Lung (tissue), 16 donors: ENCODE measurements around the gene WDR33. TPM values are rescaled to one million over a fixed set of nuclear protein-coding genes. Genes with fewer than 3 reads are reported as not detected.
A peak's percentile ranks its signal among the peaks of the same experiment; 100 is the strongest.

ENCODE experiments used
- ATAC-seq: fragments of 200-7000 bp; cut with Tn5 transposase; one replicate; pipeline ENCODE4 v1.9.1; 2020; ENCODE audit warnings: moderate number of reproducible peaks; ENCODE audit not compliant: insufficient read depth, low FRiP score
- DNase-seq, 3 donors: peaks; one replicate each; pipeline ENCODE4 v3.0.0-alpha.2; 2013 to 2017
- H3K27ac ChIP-seq, 2 donors: one replicate each; pipeline ENCODE4 v1.5.1; 2013; ENCODE audit warnings: mild to moderate bottlenecking in 2 of 2, moderate library complexity in 2 of 2, control low read depth in 1 of 2, inconsistent platforms in 1 of 2, low read depth in 1 of 2, low read length in 1 of 2
- H3K27me3 ChIP-seq, 3 donors: one replicate each; pipeline ENCODE4 v1.5.1; 2013; ENCODE audit warnings: low read length in 2 of 3; ENCODE audit not compliant: control insufficient read depth in 3 of 3, insufficient read depth in 3 of 3
- H3K36me3 ChIP-seq, 4 donors: one replicate each; pipeline ENCODE4 v1.5.1; 2013; ENCODE audit warnings: low read length in 4 of 4, mild to moderate bottlenecking in 1 of 4, moderate library complexity in 1 of 4; ENCODE audit not compliant: control insufficient read depth in 4 of 4, insufficient read depth in 4 of 4
- H3K4me1 ChIP-seq, 5 donors: one replicate each; pipeline ENCODE4 v1.5.1; 2013; ENCODE audit warnings: low read length in 5 of 5, mild to moderate bottlenecking in 2 of 5, moderate library complexity in 1 of 5; ENCODE audit not compliant: control insufficient read depth in 5 of 5, insufficient read depth in 5 of 5
- H3K4me3 ChIP-seq: one replicate; pipeline ENCODE4 v1.5.1; 2013; ENCODE audit warnings: mild to moderate bottlenecking, control low read depth, moderate library complexity
- H3K9ac ChIP-seq, 2 donors: one replicate each; pipeline ENCODE4 v1.5.1; 2013; ENCODE audit warnings: low read length in 2 of 2, control low read depth in 1 of 2; ENCODE audit not compliant: insufficient read depth in 1 of 2
- H3K9me3 ChIP-seq, 4 donors: one replicate each; pipeline ENCODE4 v1.5.1; 2013; ENCODE audit warnings: low read length in 3 of 4, mild to moderate bottlenecking in 1 of 4, moderate library complexity in 1 of 4; ENCODE audit not compliant: control insufficient read depth in 4 of 4, insufficient read depth in 3 of 4
- WGBS, 2 donors: extraction: QIAGEN DNeasy Blood & Tissue Kit; methylation state at CpG; one replicate each; pipeline ENCODE4 v1.1.7; 2013; 5-methylcytosine and 5-hydroxymethylcytosine counted together
- long read RNA-seq, 5 donors: transcript quantifications; one replicate each; lab custom pipeline, GENCODE V29; 2026
- polyA plus RNA-seq, 2 donors: library from polyadenylated mRNA; stranded (reverse); fragments of 200-250 nt; gene quantifications; one replicate each; pipeline ENCODE4 v1.2.1, GENCODE V29; 2013
- total RNA-seq, 2 donors: library from RNA; depleted of rRNA in 1 of 2; stranded (reverse); fragments of >200 nt in 1 of 2; gene quantifications; one replicate each; pipeline ENCODE4 v1.2.1, GENCODE V29; 2014 to 2021
- TF ChIP-seq, protein P1 (sequence below): IDR thresholded peaks from 2 replicates; pipeline ENCODE4 v1.5.1; 2012; ENCODE audit warnings: mild to moderate bottlenecking; ENCODE audit errors: control extremely low read depth, extremely low read depth
- donor health status: control.
- donor health status: control.
- donor health status: Bipolar disorder and iron deficiency.
- donor health status: healthy.
- donor health status: DM: yes; HTN: yes; CAD: no.

Gene WDR33
- total RNA-seq (10 to 100 TPM; 42.4 to 93.0 TPM), polyA plus RNA-seq (10 to 100 TPM; 11.6 to 16.0 TPM)
- long read RNA-seq, donor 1, transcript WDR33-204 (6 exons, 3,104 nt), result major isoform, 8 of 8 reads
- long read RNA-seq, donor 1, partial matches to known transcripts, result 0 of 8 reads
- long read RNA-seq, donor 1, other reads (novel, unspliced or antisense), result 0 of 8 reads
- long read RNA-seq, donor 2, partial matches to known transcripts, result 0 of 2 reads
- long read RNA-seq, donor 2, other reads (novel, unspliced or antisense), result 0 of 2 reads
- long read RNA-seq, donor 3, transcript WDR33-204 (6 exons, 3,104 nt), result major isoform, 14 of 21 reads
- long read RNA-seq, donor 3, partial matches to known transcripts, result 7 of 21 reads
- long read RNA-seq, donor 3, other reads (novel, unspliced or antisense), result 0 of 21 reads
- long read RNA-seq, donor 4, transcript WDR33-204 (6 exons, 3,104 nt), result major isoform, 5 of 5 reads
- long read RNA-seq, donor 4, partial matches to known transcripts, result 0 of 5 reads
- long read RNA-seq, donor 4, other reads (novel, unspliced or antisense), result 0 of 5 reads
- long read RNA-seq, donor 5, transcript WDR33-204 (6 exons, 3,104 nt), result major isoform, 12 of 17 reads
- long read RNA-seq, donor 5, partial matches to known transcripts, result 5 of 17 reads
- long read RNA-seq, donor 5, other reads (novel, unspliced or antisense), result 0 of 17 reads

DNA sequence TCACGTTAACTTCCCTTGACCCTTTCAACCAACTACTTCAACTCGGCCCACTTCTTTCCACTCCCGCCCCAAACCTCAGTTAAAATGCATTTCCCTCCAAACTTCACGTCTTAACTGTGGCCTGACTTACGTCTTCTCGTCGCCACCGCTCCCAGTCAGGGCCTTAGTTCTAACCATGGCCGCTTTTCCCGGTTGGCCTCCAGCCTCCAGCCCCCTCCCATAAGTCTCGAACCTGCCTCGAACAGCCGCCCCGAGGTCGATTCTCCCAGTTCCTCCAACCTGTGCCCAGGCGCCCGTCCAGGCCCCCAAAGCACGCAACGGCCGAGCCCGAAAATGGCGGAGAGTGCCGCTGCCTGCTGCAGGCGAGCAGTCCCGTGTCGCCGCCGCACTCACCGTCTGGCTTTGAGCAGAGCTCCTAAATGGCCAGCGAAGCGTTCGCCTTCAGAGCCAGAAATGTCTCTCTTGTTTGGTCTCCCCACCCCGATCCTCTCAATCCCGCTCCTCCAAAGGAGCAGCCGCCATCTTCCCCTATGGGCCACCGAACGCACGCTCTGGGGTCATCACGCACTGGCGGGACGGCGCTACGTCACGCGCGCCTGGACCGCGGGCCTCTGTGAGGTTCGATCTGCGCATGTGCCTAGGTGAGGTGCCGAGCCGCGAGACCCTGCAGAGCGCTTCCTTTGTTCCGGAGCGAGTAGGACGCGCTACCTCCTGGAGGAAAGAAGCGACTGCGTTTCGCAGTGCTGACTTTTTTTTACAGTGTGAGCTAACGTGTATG is at the start of gene WDR33:
TSS of gene WDR33 (minus strand) at position 553 of the 778 bp plus-strand sequence. CDS start 40,190 bp downstream, outside the sequence.
- Histone ChIP-seq H3K4me3 (peak within 1 kb of the TSS; percentile 88), H3K9me3 (no peaks in the 10 kb centered on the region), H3K4me1 (peaks cover 2 to 13% (median 5%) of the 10 kb centered on the region in 5 donors), H3K27ac (peak within 1 kb of the TSS; percentile 93 to 95), H3K36me3 (peaks cover 0 to 6% (median 0%) of the 10 kb centered on the region in 4 donors), H3K9ac (peak within 1 kb of the TSS; percentile 95 to 97), H3K27me3 (no peaks in the 10 kb centered on the region)
- TF ChIP-seq, protein P1, sequence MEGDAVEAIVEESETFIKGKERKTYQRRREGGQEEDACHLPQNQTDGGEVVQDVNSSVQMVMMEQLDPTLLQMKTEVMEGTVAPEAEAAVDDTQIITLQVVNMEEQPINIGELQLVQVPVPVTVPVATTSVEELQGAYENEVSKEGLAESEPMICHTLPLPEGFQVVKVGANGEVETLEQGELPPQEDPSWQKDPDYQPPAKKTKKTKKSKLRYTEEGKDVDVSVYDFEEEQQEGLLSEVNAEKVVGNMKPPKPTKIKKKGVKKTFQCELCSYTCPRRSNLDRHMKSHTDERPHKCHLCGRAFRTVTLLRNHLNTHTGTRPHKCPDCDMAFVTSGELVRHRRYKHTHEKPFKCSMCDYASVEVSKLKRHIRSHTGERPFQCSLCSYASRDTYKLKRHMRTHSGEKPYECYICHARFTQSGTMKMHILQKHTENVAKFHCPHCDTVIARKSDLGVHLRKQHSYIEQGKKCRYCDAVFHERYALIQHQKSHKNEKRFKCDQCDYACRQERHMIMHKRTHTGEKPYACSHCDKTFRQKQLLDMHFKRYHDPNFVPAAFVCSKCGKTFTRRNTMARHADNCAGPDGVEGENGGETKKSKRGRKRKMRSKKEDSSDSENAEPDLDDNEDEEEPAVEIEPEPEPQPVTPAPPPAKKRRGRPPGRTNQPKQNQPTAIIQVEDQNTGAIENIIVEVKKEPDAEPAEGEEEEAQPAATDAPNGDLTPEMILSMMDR, result peak; percentile 2
- WGBS, 2 donors, result 0% methylated on average over 56 to 62 of the region's 62 CpGs
- DNase-seq (peak; percentile 92 to 94 (median 92)), ATAC-seq (peak; percentile 99)

DNA sequence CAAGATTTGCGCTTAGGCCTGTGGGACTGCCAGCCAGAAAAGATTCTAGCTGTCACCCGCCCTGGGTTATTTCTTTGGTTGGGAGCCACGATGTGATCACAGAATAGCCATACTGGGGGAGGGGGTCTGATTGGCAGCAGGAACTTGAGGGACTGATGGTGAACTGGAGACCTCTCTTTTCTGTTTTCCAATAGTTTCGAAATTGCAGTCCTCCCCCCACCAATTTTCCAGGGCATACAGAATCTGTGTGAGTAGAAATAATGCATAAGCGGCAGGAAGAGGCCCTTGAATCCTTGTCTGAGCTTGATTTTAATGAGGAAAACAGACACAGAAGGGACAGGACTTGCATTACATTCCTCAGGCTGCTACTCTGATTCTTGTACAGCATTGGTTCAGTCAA is 49.2 kb upstream of the WDR33 start:
- 59 to 64% methylated on average over 5 of the region's 5 CpGs for WGBS, 2 donors
- Histone ChIP-seq H3K9ac (no peak overlapping the region), H3K4me3 (no peak overlapping the region), H3K9me3 (no peaks in the 10 kb centered on the region), H3K27me3 (no peaks in the 10 kb centered on the region), H3K4me1 (peaks cover 0 to 21% (median 2%) of the 10 kb centered on the region in 5 donors), H3K36me3 (peaks cover 13 to 15% (median 14%) of the 10 kb centered on the region in 4 donors), H3K27ac (no peak overlapping the region)
- DNase-seq (peak in 2 of 3 donors; percentile 37 to 49), ATAC-seq (no peak)
- TF ChIP-seq, protein P1, result no peak

DNA sequence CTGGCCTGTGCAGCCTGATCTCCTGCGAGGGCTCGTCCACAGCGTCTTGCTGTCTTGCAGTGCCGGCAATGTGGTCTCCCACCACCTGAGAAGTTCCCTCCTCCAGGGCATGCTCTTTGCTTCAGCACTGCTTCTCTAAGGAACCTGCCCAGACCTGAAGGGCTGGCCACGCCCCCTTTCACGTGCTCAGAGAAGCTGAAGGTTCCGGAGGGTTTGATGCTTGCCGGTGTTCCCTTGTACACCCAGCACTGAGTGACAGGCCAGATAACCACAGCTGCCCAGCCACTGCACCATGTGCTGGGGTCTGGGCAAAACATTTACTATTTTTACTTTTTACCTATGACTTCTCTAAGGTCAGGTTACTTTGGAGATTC is 48.7 kb upstream of the WDR33 start:
- Histone ChIP-seq H3K27ac (no peak overlapping the region), H3K9me3 (no peaks in the 10 kb centered on the region), H3K27me3 (no peaks in the 10 kb centered on the region), H3K4me3 (no peak overlapping the region), H3K4me1 (peaks cover 0 to 21% (median 2%) of the 10 kb centered on the region in 5 donors), H3K36me3 (peaks cover 10 to 12% (median 12%) of the 10 kb centered on the region in 4 donors), H3K9ac (no peak overlapping the region)
- TF ChIP-seq, protein P1, result no peak
- WGBS, 2 donors, result 8 to 18% methylated on average over 8 of the region's 8 CpGs
- ATAC-seq (no peak), DNase-seq (peak; percentile 48 to 75 (median 71))
